HG03520 (cell line): Measurements from ENCODE around the gene PLCD3.
A peak's percentile ranks its signal among the peaks of the same experiment; 100 is the strongest.
"Not testable (repeated sequence)": the region's sequence is repeated elsewhere in the genome, so short reads cannot be mapped to it uniquely, and the experiment has no call there.

Experiments used
- ATAC-seq: cut with Tn5 transposase; IDR thresholded peaks from one replicate; pipeline ENCODE4 v1.9.1; 2021; ENCODE audit warnings: mild to moderate bottlenecking, moderate library complexity; ENCODE audit not compliant: unreplicated experiment

Gene PLCD3

DNA sequence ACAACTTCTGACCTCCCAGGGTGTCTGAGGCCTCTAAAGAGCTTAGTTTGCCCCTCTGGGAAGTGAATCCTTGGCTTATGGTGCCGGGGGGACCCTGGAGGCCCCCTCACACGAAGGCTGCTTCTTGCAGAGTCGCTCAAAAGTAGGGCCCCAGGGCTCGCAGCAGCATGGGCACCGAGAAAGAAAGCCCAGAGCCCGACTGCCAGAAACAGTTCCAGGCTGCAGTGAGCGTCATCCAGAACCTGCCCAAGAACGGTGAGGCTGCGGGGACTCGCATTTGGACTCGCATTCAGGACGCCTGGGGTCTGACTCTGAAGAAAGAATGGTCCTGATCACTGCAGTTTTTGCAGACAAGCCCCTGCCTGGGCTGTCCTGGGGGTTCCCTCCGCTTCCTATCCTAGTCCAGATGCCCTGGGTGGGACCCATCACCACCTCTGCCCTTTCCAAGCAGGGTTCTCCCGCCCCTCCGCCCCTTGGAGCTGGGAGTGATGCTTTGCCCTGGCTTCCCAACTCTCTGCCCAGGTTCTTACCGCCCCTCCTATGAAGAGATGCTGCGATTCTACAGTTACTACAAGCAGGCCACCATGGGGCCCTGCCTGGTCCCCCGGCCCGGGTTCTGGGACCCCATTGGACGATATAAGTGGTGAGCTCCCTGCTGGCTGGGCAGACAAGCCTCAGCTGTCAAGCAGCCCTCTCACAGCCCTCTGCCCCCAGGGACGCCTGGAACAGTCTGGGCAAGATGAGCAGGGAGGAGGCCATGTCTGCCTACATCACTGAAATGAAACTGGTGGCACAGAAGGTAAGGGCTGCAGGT, 3.9 kb upstream of the PLCD3 start:
- no peak for ATAC-seq

GRCh38 chr17:45135192-45135977, 3.1 kb upstream of the PLCD3 start, which contains the start of gene ACBD4:
Gene ACBD4 (plus strand): TSS chr17:45135687. CDS start chr17:45136145, 458 bp downstream.
- ATAC-seq, result peak; percentile 80

- ATAC-seq, result no peak
Observed at GRCh38 chr17:45132572-45133463, 503 bp upstream of the PLCD3 start.

DNA sequence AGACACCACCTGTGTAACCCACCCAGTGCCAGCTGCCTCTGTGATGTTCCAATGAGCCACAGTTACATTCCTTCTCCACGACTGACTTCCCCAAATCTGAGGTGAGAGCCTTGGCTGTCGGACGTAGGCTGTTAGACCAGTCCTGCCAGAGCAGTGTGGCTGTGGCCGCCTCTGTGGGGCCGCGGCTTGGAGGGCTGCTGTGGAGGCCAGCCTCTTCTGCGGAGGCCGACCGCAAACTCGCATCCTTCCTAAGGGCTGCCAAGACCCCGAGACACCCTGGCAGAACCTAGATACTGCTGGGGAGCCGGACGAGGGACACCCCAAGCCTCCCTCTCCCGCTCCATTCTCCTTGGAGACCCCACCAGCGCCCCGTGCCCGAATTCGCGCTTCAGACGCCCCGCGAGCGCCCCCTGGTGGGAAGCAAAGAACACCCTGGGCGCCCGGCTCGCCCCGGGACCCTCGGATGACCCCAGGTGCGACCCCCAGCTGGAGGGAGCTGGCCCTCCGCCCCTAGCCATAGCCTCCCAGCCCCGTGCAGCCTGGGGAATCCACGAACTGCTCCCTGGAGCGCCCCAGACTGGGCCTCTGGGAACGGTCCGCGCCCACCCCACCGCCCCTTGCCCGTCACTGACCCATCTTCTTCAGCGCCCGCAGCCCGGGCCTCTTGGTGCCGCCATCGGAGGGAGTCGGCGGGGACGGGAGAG, 547 bp downstream of the PLCD3 start:
- no peak for ATAC-seq

DNA sequence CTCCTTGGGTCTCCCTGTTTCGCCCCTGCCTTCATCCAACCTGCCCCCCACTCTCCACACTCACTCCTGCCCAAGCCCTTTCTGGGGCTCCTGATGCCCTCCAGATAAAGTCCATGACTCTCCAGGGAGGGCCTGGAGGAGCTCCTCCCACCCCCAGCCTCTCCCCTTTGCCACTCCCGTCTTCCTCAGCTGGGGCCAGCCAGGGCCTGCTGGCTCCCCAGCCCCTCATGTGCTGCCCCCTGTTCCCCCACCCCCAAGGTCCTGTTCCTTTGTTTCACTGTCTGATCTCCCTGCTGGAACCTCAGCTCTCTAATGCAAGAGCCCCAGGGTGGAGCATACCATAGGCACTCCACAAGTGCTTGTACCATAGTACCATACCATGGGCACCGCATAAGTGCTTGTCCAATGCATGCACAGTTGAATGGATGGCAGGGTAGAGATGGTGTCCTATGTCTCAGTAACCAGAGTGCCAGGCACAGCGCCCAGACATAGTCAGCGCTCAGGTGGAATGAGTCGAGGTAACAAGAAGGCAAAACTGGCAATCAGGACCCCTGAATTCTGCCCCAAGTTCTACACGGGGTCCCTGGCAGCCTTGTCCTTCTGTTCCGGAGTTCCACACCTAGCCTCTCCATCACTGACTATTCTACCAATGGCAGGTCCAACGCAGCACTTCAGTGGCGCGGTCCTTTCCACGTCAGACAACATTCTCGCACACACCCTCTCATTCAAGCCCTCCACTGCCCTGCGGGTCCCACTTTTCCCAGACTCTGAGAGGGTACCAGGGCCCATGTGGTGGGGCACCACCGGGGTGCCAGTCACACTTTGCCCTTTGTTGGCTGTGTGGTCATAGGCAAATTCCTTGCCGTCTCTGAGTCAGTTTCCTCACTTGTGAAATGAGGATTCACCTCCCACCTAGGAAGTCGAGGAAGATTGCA, 1.4 kb downstream of the PLCD3 start:
- ATAC-seq, result no peak

DNA sequence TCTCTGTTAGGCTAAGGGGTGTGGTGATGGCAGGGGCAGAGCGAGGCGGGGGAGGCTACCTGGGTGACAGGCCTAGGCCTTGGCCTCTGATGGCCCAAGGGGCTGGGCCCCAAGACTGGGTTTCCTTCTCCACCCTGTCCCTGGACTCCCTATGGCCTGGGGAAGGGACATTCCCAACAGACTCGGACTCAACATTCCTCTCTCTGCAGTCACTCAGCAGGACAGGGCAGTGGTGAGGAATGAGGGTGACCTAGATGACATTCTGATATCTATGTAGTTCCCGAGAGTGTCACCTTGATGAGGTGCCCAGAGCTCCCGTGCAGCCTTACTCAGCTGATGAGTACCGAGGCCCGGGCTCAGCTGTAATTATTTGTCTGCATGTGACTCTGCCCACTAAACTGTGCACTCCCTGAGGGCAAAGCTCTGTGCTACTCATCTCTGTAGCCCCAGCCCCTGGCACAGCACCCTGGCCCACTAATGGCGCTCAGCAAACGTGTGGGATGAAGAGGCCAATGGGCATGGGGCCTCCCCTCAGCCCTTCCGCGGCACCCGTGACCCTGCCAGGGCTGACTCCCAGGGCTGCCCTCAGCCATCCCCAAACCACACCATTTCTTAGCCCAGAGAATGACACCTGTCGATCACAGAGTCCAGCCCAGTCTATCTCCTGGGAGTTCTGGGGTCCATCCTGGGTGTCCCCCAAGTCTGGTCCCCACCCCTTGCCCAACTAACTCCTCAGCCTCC, 2.2 kb downstream of the PLCD3 start:
- no peak for ATAC-seq

- no peak for ATAC-seq
Observed at GRCh38 chr17:45129426-45129939, 2.8 kb downstream of the PLCD3 start.

GRCh38 chr17:45128989-45129388, 3.3 kb downstream of the PLCD3 start:
- no peak for ATAC-seq

DNA sequence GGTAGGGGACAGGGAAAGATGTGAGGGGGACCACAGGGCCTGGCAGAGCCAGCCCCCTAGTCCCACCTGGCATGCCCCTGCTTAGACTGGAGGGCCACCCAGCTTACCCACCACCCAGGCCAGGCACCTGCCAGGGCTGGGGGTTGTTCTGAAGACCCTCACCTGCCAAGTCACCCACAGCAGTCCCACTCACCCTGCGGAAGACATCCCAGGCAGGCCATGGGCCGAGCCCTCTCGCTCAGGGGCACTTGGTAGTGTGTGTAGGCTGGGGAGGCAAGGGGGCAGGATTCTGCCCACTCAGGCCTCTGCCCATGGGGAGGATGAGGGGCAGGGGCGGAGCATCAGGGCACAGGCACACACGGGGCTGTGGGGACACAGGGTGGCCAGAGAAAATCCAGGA, 4.0 kb downstream of the PLCD3 start:
- ATAC-seq, result no peak

DNA sequence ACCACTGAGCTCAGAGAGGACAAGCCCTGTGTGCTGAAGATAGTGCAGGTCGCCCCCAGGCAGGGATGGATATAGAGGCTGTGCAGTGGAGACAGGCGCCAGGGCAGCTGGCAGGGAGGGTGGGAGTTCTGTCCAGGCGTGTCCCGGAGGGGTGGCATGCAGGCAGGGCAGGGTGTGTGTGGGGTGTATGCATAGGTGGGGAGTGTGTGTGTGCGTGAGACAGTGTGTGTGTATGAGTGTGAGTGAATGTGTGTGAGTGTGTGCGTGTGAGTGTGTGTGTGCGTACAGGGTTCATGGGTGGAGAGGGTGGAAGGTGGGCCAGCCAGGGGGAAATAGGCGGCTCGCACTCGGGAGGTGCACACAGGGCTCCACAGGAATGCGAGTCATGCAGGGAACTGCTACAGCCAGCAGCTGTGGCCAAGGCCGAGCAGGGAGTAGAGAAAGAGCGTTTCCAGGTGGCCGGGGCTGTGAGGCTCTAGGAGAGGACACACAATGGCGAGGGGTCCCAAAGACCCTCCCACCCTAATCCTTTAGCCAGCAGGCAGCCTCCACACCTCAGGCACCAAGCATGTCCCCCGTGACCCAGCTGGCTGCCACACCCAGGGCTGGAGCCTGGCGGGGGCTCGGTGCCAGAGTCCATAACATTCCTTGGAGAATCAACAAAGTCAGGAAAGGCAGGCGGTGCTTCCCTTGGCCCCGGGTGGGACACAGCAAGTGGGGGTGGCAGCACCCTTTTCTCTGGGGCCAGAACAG, 4.6 kb downstream of the PLCD3 start:
- no peak for ATAC-seq

DNA sequence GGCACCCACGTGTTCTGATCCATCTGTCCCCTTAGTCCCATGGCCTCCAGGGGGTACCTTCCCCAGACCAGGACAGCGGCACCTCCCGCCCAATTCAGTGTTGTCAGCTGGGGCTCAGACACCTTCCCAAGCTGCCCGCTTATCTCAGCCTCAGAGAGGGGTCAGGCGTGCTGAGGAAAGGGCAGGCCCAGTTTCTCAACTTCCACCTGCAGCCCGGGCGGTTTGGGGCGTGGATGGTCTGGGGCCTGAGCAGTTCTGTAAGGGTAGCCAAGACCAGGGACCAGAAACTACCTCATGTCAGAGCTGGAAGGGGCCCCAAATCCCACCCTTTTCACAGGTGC, 5.1 kb downstream of the PLCD3 start:
- ATAC-seq, result no peak

- no peak for ATAC-seq
Observed at GRCh38 chr17:45125509-45125908, 6.8 kb downstream of the PLCD3 start.

DNA sequence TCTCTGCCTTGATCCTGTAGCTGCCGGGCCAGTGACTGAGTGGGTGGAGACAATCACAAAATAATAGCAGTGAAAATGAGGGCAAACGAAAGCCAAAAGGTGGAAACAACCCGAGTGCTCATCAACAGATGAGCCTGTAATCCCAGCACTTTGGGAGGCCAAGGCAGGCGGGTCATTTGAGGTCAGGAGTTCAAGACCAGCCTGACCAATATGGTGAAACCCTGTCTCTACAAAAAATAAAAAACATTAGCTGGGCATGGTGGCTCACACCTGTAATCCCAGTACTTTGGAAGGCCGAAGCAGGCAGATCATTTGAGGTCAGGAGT, 7.6 kb downstream of the PLCD3 start:
- ATAC-seq, result not testable (repeated sequence)

DNA sequence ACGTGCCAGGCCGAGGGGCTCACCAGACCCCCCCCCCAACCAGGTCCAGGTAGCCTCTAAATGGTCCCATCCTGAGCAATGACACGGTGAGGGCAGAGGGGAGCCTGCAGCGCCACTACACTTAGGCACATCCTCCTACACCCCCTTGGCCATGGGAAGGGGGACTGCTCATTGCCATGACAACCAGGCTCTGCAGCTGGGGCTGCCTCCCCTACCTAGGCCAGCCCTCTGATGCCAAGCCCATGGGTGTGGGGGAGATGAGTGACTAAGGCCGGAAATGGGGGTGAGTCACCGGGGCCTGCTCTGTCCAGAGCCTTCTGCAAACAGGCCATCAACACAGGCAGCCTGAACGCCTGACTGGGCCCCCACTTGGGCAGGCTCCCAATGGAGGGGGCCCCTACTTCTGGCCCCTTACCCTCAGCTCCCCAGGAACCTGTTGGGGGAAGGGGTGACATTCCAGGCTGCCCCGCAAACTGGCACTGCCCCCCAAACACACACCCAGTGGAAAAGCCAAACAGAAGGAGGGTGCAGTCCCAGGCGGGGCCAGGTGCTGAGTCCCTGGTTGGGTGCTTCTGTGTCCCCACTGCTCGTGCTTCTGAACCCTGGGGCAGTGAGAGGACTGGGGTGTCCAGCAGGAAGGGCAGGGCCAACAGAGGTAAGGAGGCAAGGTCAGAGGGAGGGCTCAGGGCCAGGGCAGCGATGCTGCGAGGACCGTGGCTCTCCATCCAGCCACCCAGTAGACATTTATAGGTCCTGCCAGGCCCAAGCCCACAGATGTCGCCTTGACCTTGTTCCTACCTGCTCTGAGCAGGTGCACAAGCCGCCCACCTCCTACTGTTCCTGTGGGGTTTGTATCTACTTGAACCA, 8.2 kb downstream of the PLCD3 start:
- no peak for ATAC-seq

DNA sequence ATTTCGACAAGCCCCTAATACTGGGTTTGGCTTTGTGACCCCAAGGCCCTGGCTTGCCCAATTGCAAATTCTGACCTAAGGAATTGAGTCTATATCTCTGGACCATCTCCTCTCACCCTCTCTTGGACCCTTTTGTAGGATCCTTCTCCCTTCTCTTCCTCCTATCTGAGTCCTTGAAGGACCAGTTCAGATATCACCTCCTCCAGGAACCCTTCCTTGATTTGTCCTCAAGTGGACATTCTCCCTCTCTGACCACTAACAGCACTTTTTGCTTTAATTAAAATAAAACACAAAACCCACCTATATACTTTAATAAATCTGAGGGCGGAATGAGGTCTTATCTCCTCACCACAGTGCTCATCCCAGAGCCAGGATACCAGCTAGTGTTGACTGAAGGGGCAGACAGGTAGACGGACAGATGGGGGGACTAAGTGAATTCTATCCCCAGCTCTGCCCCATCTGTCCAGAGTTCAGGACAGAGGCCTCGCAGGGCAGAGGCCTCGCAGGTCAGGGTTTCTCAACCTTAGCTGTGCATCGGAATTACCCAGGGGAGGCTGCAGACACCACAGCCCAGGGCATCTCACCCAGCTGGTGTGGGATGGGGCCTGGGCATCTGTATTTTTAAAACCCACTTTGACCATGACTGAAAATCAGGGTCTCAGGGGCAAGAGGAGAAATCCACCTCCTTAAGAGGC, 9.1 kb downstream of the PLCD3 start:
- ATAC-seq, result no peak

DNA sequence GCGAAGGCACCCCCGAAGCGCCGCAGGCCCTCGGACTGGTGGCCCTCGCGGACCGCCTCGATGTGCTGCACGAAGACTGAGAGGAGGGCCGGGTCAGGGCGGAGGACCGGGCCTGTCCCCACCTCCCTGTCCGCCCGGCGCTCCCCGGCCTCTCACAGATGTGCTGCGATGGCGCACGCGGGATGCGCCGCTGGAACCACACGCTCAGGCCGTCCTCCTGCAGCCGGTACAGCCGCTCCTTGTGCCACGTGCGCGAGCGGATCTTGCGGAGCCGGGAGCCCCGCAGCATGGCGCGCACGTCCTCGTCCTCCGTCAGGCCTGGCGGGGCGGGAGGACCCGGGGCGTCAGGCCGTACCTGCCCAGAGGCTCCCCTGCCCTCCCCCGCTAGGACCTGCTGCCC, 11.3 kb downstream of the PLCD3 start:
- no peak for ATAC-seq

DNA sequence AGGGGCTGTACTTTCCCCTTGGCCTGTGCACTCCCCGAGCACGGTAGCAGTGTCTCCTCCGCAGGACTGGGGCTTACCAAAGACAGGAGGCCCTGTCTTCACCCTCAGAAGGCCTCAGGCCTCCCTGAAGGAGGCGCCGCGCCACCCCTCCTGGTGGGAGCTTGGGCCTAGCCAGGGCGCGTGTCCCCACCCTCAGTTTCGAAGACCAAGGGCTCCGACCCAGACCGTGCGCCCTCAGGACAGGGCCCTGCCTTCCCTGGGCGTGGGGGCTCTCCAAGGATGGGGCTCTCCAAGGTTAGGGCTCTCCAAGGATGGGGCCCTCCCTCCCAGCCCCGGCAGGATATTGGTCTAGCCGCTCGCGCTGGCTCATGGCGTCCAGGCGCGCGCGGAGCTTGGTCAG, 11.8 kb downstream of the PLCD3 start:
- ATAC-seq, result no peak
